ENCODE data around the gene PLSCR3.

DNA sequence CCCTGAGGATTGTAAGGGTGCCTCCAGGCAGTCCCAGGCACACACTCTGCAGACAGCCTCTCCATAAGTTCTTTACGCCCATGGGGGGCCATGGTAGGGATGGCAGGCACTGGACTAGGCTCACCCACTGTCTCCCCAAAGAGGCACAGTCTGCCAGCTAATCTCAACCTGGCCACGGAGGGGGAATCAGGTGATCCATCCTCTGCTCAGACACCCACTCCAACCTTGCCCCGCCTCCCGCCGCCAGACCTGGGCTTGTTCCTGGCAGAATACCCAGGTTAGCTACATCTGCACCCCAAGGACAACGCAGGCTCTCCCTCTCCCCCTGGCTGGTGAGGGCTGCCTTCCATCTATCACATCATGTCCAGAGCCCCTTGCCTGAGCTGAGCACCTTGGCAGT lies 14.5 kb upstream of the PLSCR3 start:
- TF ChIP-seq CTCF (conservative IDR thresholded peaks at IDR 0.05) (no peak), ZFX (IDR thresholded peaks at IDR 0.05) (no peak)
